OCI-LY7 (cell line): ENCODE measurements around the gene SBF2.

ENCODE experiments used
- CTCF ChIP-seq: fragments of 200-600 bp; sonication (generic); conservative IDR thresholded peaks from 2 replicates; pipeline ENCODE4 v1.5.1; 2014; ENCODE audit warnings: mild to moderate bottlenecking, antibody characterized with exemption, low read length, moderate library complexity, mixed read lengths
- EZH2phosphoT487 ChIP-seq: fragments of 200-600 bp; sonication (generic); IDR thresholded peaks from 2 replicates; pipeline ENCODE4 v1.6.1; 2018; ENCODE audit warnings: low read depth, borderline replicate concordance, mild to moderate bottlenecking, mixed run types, antibody characterized with exemption, low read length, moderate library complexity, mixed read lengths

- TF ChIP-seq CTCF: no peak
- no peak for TF ChIP-seq EZH2phosphoT487
Measured at GRCh38 chr11:9896902-9897301, 397.1 kb downstream of the SBF2 start.
